GM23338 (cell line): ENCODE data around the gene RFX3. TPM values are rescaled to one million over a fixed set of nuclear protein-coding genes. Genes with fewer than 3 reads are reported as not detected.

Experiments used
- ATAC-seq: fragments of 200-7000 bp; cut with Tn5 transposase; 3 replicates; pipeline ENCODE4 v1.9.1; 2020
- DNase-seq: peaks from one replicate; pipeline ENCODE4 v3.0.0-alpha.2; 2015; ENCODE audit warnings: low spot score
- H2AFZ ChIP-seq: fragments of 200-600 bp; sonication (generic); 2 replicates; pipeline ENCODE4 v1.8.0; 2016; ENCODE audit warnings: antibody characterized with exemption, mild to moderate bottlenecking, moderate library complexity
- H3F3A ChIP-seq: fragments of 200-600 bp; sonication (generic); replicated peaks from 2 replicates; pipeline ENCODE4 v1.8.0; 2017; ENCODE audit warnings: antibody characterized with exemption, mixed run types, low read depth
- H3K27ac ChIP-seq: fragments of 200-600 bp; sonication (generic); 2 replicates; pipeline ENCODE4 v1.6.1; 2016; ENCODE audit warnings: low read depth
- H3K27me3 ChIP-seq: fragments of 200-600 bp; sonication (generic); 2 replicates; pipeline ENCODE4 v1.8.0; 2016; ENCODE audit warnings: mild to moderate bottlenecking, mixed run types, moderate library complexity; ENCODE audit not compliant: insufficient read depth
- H3K36me3 ChIP-seq: fragments of 200-600 bp; sonication (generic); 2 replicates; pipeline ENCODE4 v1.8.0; 2016; ENCODE audit warnings: mild to moderate bottlenecking; ENCODE audit not compliant: insufficient read depth
- H3K4me1 ChIP-seq: fragments of 200-600 bp; sonication (generic); 2 replicates; pipeline ENCODE4 v1.8.0; 2016; ENCODE audit warnings: mild to moderate bottlenecking, moderate library complexity; ENCODE audit not compliant: insufficient read depth
- H3K4me2 ChIP-seq: fragments of 200-600 bp; sonication (generic); 2 replicates; pipeline ENCODE4 v1.7.1; 2017; ENCODE audit warnings: mixed run types
- H3K4me3 ChIP-seq: fragments of 200-600 bp; sonication (generic); 2 replicates; pipeline ENCODE4 v1.6.1; 2016; ENCODE audit warnings: mixed run types
- H3K79me2 ChIP-seq: fragments of 200-600 bp; sonication (generic); replicated peaks from 2 replicates; pipeline ENCODE4 v1.8.0; 2017; ENCODE audit warnings: mild to moderate bottlenecking; ENCODE audit not compliant: insufficient read depth
- H3K9me2 ChIP-seq: fragments of 200-600 bp; sonication (generic); 2 replicates; pipeline ENCODE4 v1.8.0; 2017; ENCODE audit not compliant: insufficient read depth
- H4K20me1 ChIP-seq: fragments of 200-600 bp; sonication (generic); replicated peaks from 2 replicates; pipeline ENCODE4 v1.8.0; 2017; ENCODE audit warnings: mild to moderate bottlenecking; ENCODE audit not compliant: insufficient read depth
- H3K27ac Mint-ChIP-seq: 2 replicates; pipeline ENCODE4 v1.8.0; 2020; ENCODE audit warnings: inconsistent platforms, mild to moderate bottlenecking, moderate library complexity, mixed read lengths
- H3K27me3 Mint-ChIP-seq: 3 replicates; pipeline ENCODE4 v1.8.0; 2022; ENCODE audit warnings: low read depth, mild to moderate bottlenecking, moderate library complexity, mixed read lengths, inconsistent platforms; ENCODE audit not compliant: insufficient read depth, poor library complexity
- H3K36me3 Mint-ChIP-seq: 3 replicates; pipeline ENCODE4 v1.8.0; 2021; ENCODE audit warnings: low read depth, mild to moderate bottlenecking, inconsistent platforms, moderate library complexity, mixed read lengths
- H3K4me1 Mint-ChIP-seq: 3 replicates; pipeline ENCODE4 v1.8.0; 2020; ENCODE audit warnings: mild to moderate bottlenecking, inconsistent platforms, mixed read lengths
- H3K4me3 Mint-ChIP-seq: 3 replicates; pipeline ENCODE4 v1.8.0; 2021; ENCODE audit warnings: moderate library complexity, mild to moderate bottlenecking, inconsistent platforms, mixed read lengths
- H3K9me3 Mint-ChIP-seq: 3 replicates; pipeline ENCODE4 v1.8.0; 2020; ENCODE audit warnings: moderate library complexity, mild to moderate bottlenecking, inconsistent platforms, mixed read lengths
- CTCF ChIP-seq, 2 experiments: fragments of 200-600 bp in 1 of 2; sonication (generic) in 1 of 2; conservative IDR thresholded peaks; 2 replicates each; pipeline versions ENCODE4 v1.5.1 to v1.6.1; 2016 to 2017; ENCODE audit warnings: antibody characterized with exemption in 2 of 2, low read depth in 2 of 2, mild to moderate bottlenecking in 2 of 2, moderate library complexity in 1 of 2
- ETS1 ChIP-seq: IDR thresholded peaks from 2 replicates; pipeline ENCODE4 v1.6.1; 2016; ENCODE audit warnings: antibody characterized with exemption
- EZH2 ChIP-seq: fragments of 200-600 bp; sonication (generic); IDR thresholded peaks from one replicate; pipeline ENCODE4 v1.8.0; 2017; ENCODE audit warnings: antibody characterized with exemption, mild to moderate bottlenecking, low read depth; ENCODE audit not compliant: unreplicated experiment
- POLR2AphosphoS5 ChIP-seq: IDR thresholded peaks from 2 replicates; pipeline ENCODE4 v1.6.1; 2016; ENCODE audit warnings: antibody characterized with exemption, low read depth
- REST ChIP-seq: IDR thresholded peaks from one replicate; pipeline ENCODE4 v1.6.1; 2018; ENCODE audit warnings: antibody characterized with exemption; ENCODE audit not compliant: unreplicated experiment
- STAT1 ChIP-seq: IDR thresholded peaks from one replicate; pipeline ENCODE4 v1.6.1; 2016; ENCODE audit warnings: antibody characterized with exemption; ENCODE audit not compliant: unreplicated experiment
- ZNF114 ChIP-seq: fragments of 250-450 bp; sonication (Bioruptor Pico); IDR thresholded peaks from 2 replicates; pipeline ENCODE4 v1.5.0; 2020; ENCODE audit warnings: mild to moderate bottlenecking, moderate library complexity
- ZNF331 ChIP-seq: fragments of 250-450 bp; sonication (Bioruptor Pico); IDR thresholded peaks from 2 replicates; pipeline ENCODE4 v1.5.0; 2020; ENCODE audit warnings: low read depth, mild to moderate bottlenecking, moderate library complexity
- polyA plus RNA-seq: library from polyadenylated mRNA; unstranded; fragments of >200 nt; fragmentation: Nextera tagmentation; extraction: Ambion mirVana; gene quantifications from 2 replicates; pipeline ENCODE4 v1.2.1, GENCODE V29; 2016
- total RNA-seq: library from RNA; depleted of rRNA; stranded (reverse); fragments of >200 nt; shearing (Covaris generic); gene quantifications from 2 replicates; pipeline ENCODE4 v1.2.3, GENCODE V29; 2014

Gene RFX3
- total and polyA plus RNA-seq, 2 experiments from 2014 or later: 9.8 to 22.1 TPM

- no peak for TF ChIP-seq ETS1
- TF ChIP-seq EZH2: no peak
- TF ChIP-seq POLR2AphosphoS5: no peak
- no peak for TF ChIP-seq ZNF331
- TF ChIP-seq STAT1: no peak
- no peak for TF ChIP-seq REST
- no peak for TF ChIP-seq CTCF (conservative IDR thresholded peaks at IDR 0.05; ENCODE audit: low read depth in 2 of 2)
Observed at GRCh38 chr9:3521966-3522365, 3.8 kb downstream of the RFX3 start (continued).

GRCh38 chr9:3520564-3520963, 5.2 kb downstream of the RFX3 start:
- Histone ChIP-seq H3K27ac (no peak overlapping the region), H3K4me2 (0 out of 2 replicates have a peak overlapping the region, but pooled peaks have one; percentile 24), H2AFZ (no peak overlapping the region), H3K27me3 (no peaks in the 10 kb centered on the region), H3K4me1 (peaks cover 23% of the 10 kb centered on the region), H4K20me1 (no peaks in the 10 kb centered on the region; the same call in 1 of the 2 replicates), H3K36me3 (no peaks in the 10 kb centered on the region), H3K4me3 (no peak overlapping the region), H3K9me2 (no peaks in the 10 kb centered on the region), H3K79me2 (peaks cover 97% of the 10 kb centered on the region), H3F3A (no peaks in the 10 kb centered on the region)
- DNase-seq (peak; percentile 21), ATAC-seq (no peak)
- H3K4me1 Mint-ChIP-seq: peaks cover 26% of the 10 kb centered on the region
- peak overlapping the region; percentile 78 for H3K27ac Mint-ChIP-seq
- no peaks in the 10 kb centered on the region; the same call in 2 of the 3 replicates for H3K9me3 Mint-ChIP-seq
- no peak overlapping the region for H3K4me3 Mint-ChIP-seq
- no peak for TF ChIP-seq EZH2
- no peak for TF ChIP-seq ETS1
- no peak for TF ChIP-seq ZNF114 (CRISPR knock-in tag)
- no peak for TF ChIP-seq REST
- no peaks in the 10 kb centered on the region for H3K27me3 Mint-ChIP-seq
- 0 out of 3 replicates have a peak, but pooled peaks cover under 1% of the 10 kb centered on the region for H3K36me3 Mint-ChIP-seq
